Measurements from ENCODE around the gene PTMA.
A peak's percentile ranks its signal among the peaks of the same experiment; 100 is the strongest.
"Not testable (repeated sequence)": the region's sequence is repeated elsewhere in the genome, so short reads cannot be mapped to it uniquely, and the experiment has no call there.

Gene PTMA

GRCh38 chr2:231707927-231708772 is at the start of gene PTMA:
TSS of gene PTMA (plus strand) at chr2:231708525. CDS start at chr2:231708707, 182 bp downstream.
- peak; percentile 100 for DNase-seq (ENCODE audit: low read depth)
- TF ChIP-seq CTCF (conservative IDR thresholded peaks at IDR 0.05; ENCODE audit: low read length), result no peak
- H3K4me3 ChIP-seq (ENCODE audit: low read length), result peak within 1 kb of the TSS; percentile 63

GRCh38 chr2:231660073-231660472 is 48.3 kb upstream of the PTMA start:
- not testable (repeated sequence) for H3K4me3 ChIP-seq (ENCODE audit: low read length); DNase-seq (ENCODE audit: low read depth)

GRCh38 chr2:231660860-231661259 is 47.5 kb upstream of the PTMA start:
- H3K4me3 ChIP-seq (ENCODE audit: low read length), result no peak overlapping the region
- no peak for DNase-seq (ENCODE audit: low read depth)
- TF ChIP-seq CTCF (conservative IDR thresholded peaks at IDR 0.05; ENCODE audit: low read length), result no peak

- DNase-seq (ENCODE audit: low read depth), result no peak
- peak overlapping the region; percentile 51 for H3K4me3 ChIP-seq (ENCODE audit: low read length)
- TF ChIP-seq CTCF (conservative IDR thresholded peaks at IDR 0.05; ENCODE audit: low read length), result no peak
Observed at GRCh38 chr2:231661422-231662027, 46.8 kb upstream of the PTMA start.

GRCh38 chr2:231662028-231662810 is 46.1 kb upstream of the PTMA start:
- TF ChIP-seq CTCF (conservative IDR thresholded peaks at IDR 0.05; ENCODE audit: low read length), result no peak
- DNase-seq (ENCODE audit: low read depth), result peak; percentile 96
- H3K4me3 ChIP-seq (ENCODE audit: low read length), result peak overlapping the region; percentile 61

GRCh38 chr2:231662811-231663457 is 45.4 kb upstream of the PTMA start:
- no peak for DNase-seq (ENCODE audit: low read depth)
- TF ChIP-seq CTCF (conservative IDR thresholded peaks at IDR 0.05; ENCODE audit: low read length), result no peak
- peak overlapping the region; percentile 61 for H3K4me3 ChIP-seq (ENCODE audit: low read length)

All from AG10803 (cell line).